IMR-90 (cell line): Measurements from ENCODE around the gene LAG3. TPM values are rescaled to one million over a fixed set of nuclear protein-coding genes. Genes with fewer than 3 reads are reported as not detected.

Experiments
- ATAC-seq: fragments of 200-7000 bp; cut with Tn5 transposase; 2 replicates; pipeline ENCODE4 v1.9.1; 2020; ENCODE audit warnings: low read depth, mild to moderate bottlenecking, moderate library complexity
- BruUV-seq: library from RNA; stranded (reverse); fragments of 400-500 nt; replicated peaks from 2 replicates; lab custom pipeline; 2021; lab: Mats Ljungman, UMichigan
- CTCF ChIA-PET: fragments of 300-600 bp; formaldehyde crosslinking; extraction: SDS; loops from one replicate; lab custom pipeline; 2021; ENCODE audit warnings: antibody characterized with exemption; lab: Yijun Ruan, JAX
- POLR2A ChIA-PET: fragments of 300-600 bp; sonication (Branson Sonifier 250); formaldehyde crosslinking; loops from one replicate; lab custom pipeline; 2022; ENCODE audit warnings: antibody characterized with exemption; ENCODE audit not compliant: unreplicated experiment; lab: Charles Lee
- DNase-seq: peaks from one replicate; pipeline ENCODE4 v3.0.0; 2013
- H2AFZ ChIP-seq: replicated peaks from 2 replicates; pipeline ENCODE3; 2013; ENCODE audit warnings: low read length, mild to moderate bottlenecking; ENCODE audit not compliant: poor library complexity
- H2AK5ac ChIP-seq: 2 replicates; pipeline ENCODE4 v1.6.1; 2013; ENCODE audit warnings: low read depth, low read length, inconsistent platforms
- H2AK9ac ChIP-seq: replicated peaks from 2 replicates; pipeline ENCODE3; 2013; ENCODE audit warnings: mild to moderate bottlenecking, low read depth, low read length, moderate library complexity; ENCODE audit not compliant: poor library complexity
- H2BK120ac ChIP-seq: 2 replicates; pipeline ENCODE4 v1.6.1; 2013; ENCODE audit warnings: low read depth, low read length, inconsistent platforms
- H2BK15ac ChIP-seq: 3 replicates; pipeline ENCODE4 v1.6.1; 2013; ENCODE audit warnings: low read depth, low read length, inconsistent platforms
- H2BK20ac ChIP-seq: 2 replicates; pipeline ENCODE4 v1.6.1; 2013; ENCODE audit warnings: low read depth, mild to moderate bottlenecking, inconsistent platforms, low read length, moderate library complexity
- H2BK5ac ChIP-seq: 2 replicates; pipeline ENCODE4 v1.6.1; 2013; ENCODE audit warnings: mild to moderate bottlenecking, low read depth, low read length, inconsistent platforms; ENCODE audit not compliant: poor library complexity, severe bottlenecking
- H3K14ac ChIP-seq: replicated peaks from 2 replicates; pipeline ENCODE4 v1.6.1; 2013; ENCODE audit warnings: low read depth, low read length, inconsistent platforms
- H3K18ac ChIP-seq: 2 replicates; pipeline ENCODE4 v1.6.1; 2013; ENCODE audit warnings: low read depth, low read length, control low read depth
- H3K23ac ChIP-seq: 2 replicates; pipeline ENCODE4 v1.6.1; 2013; ENCODE audit warnings: low read depth, low read length, inconsistent platforms
- H3K27ac ChIP-seq: 2 replicates; pipeline ENCODE4 v1.5.1; 2013; ENCODE audit warnings: mild to moderate bottlenecking, control low read depth, low read length; ENCODE audit not compliant: insufficient read depth
- H3K27me3 ChIP-seq: 2 replicates; pipeline ENCODE4 v1.6.1; 2013; ENCODE audit warnings: low read length; ENCODE audit not compliant: control insufficient read depth, insufficient read depth
- H3K36me3 ChIP-seq: 2 replicates; pipeline ENCODE4 v1.6.1; 2013; ENCODE audit warnings: low read length, mixed read lengths; ENCODE audit not compliant: control insufficient read depth, insufficient read depth
- H3K4ac ChIP-seq: 2 replicates; pipeline ENCODE4 v1.6.1; 2013; ENCODE audit warnings: low read depth, low read length, inconsistent platforms
- H3K4me1 ChIP-seq: 2 replicates; pipeline ENCODE4 v1.6.1; 2013; ENCODE audit warnings: low read length, mixed read lengths; ENCODE audit not compliant: control insufficient read depth, insufficient read depth
- H3K4me2 ChIP-seq: 2 replicates; pipeline ENCODE4 v1.6.1; 2013; ENCODE audit warnings: low read depth, mild to moderate bottlenecking, control low read depth, low read length, moderate library complexity
- H3K4me3 ChIP-seq: 2 replicates; pipeline ENCODE4 v1.5.1; 2013; ENCODE audit warnings: low read depth, mild to moderate bottlenecking, control low read depth, low read length, moderate library complexity; ENCODE audit not compliant: insufficient read depth
- H3K56ac ChIP-seq: 2 replicates; pipeline ENCODE4 v1.6.1; 2013; ENCODE audit warnings: low read length, inconsistent platforms; ENCODE audit not compliant: insufficient read depth; ENCODE audit errors: extremely low read depth
- H3K79me1 ChIP-seq, 2 experiments: 2 replicates each; pipeline ENCODE4 v1.6.1; 2013; ENCODE audit warnings: low read length in 2 of 2, inconsistent platforms in 1 of 2, low read depth in 1 of 2
- H3K9ac ChIP-seq: 2 replicates; pipeline ENCODE4 v1.6.1; 2013; ENCODE audit warnings: low read depth, low read length, control low read depth
- H3K9me1 ChIP-seq: 2 replicates; pipeline ENCODE4 v1.6.1; 2013; ENCODE audit warnings: low read length, inconsistent platforms; ENCODE audit not compliant: insufficient read depth
- H3K9me3 ChIP-seq: 2 replicates; pipeline ENCODE4 v1.6.1; 2013; ENCODE audit warnings: low read length; ENCODE audit not compliant: control insufficient read depth, insufficient read depth
- H4K20me1 ChIP-seq: 2 replicates; pipeline ENCODE4 v1.6.1; 2013; ENCODE audit warnings: low read length, inconsistent platforms; ENCODE audit not compliant: insufficient read depth
- H4K5ac ChIP-seq: 2 replicates; pipeline ENCODE4 v1.6.1; 2013; ENCODE audit warnings: mild to moderate bottlenecking, low read depth, low read length, control low read depth
- H4K8ac ChIP-seq, 2 experiments: 2 replicates each; pipeline ENCODE4 v1.6.1; 2013; ENCODE audit warnings: low read depth in 2 of 2, low read length in 2 of 2, control low read depth in 1 of 2, inconsistent platforms in 1 of 2
- H4K91ac ChIP-seq: 2 replicates; pipeline ENCODE4 v1.6.1; 2013; ENCODE audit warnings: low read depth, low read length, inconsistent platforms; ENCODE audit not compliant: insufficient read depth
- BHLHE40 ChIP-seq: fragments of 150-350 bp; IDR thresholded peaks from 2 replicates; pipeline ENCODE4 v1.6.1; 2016; ENCODE audit warnings: mild to moderate bottlenecking, low read depth, low read length
- CEBPB ChIP-seq: IDR thresholded peaks from 2 replicates; pipeline ENCODE4 v1.6.1; 2012; ENCODE audit warnings: low read depth, low read length, improper control_type of control experiment
- CHD1 ChIP-seq: IDR thresholded peaks from 2 replicates; pipeline ENCODE4 v1.6.1; 2012; ENCODE audit warnings: low read depth, low read length, improper control_type of control experiment
- ELK1 ChIP-seq: fragments of 150-350 bp; IDR thresholded peaks from 2 replicates; pipeline ENCODE4 v1.6.1; 2016; ENCODE audit warnings: low read depth, mild to moderate bottlenecking, low read length, moderate library complexity, borderline replicate concordance
- FOS ChIP-seq: fragments of 150-350 bp; IDR thresholded peaks from 2 replicates; pipeline ENCODE4 v1.6.1; 2016; ENCODE audit warnings: low read depth, low read length
- MAFK ChIP-seq: IDR thresholded peaks from 2 replicates; pipeline ENCODE4 v1.6.1; 2012; ENCODE audit warnings: low read depth, low read length, improper control_type of control experiment
- MAZ ChIP-seq: IDR thresholded peaks from 2 replicates; pipeline ENCODE4 v1.6.1; 2012; ENCODE audit warnings: low read depth, mild to moderate bottlenecking, low read length, improper control_type of control experiment, moderate library complexity, borderline replicate concordance
- MXI1 ChIP-seq: IDR thresholded peaks from 2 replicates; pipeline ENCODE4 v1.6.1; 2012; ENCODE audit warnings: low read depth, mild to moderate bottlenecking, low read length, moderate library complexity, borderline replicate concordance
- NFE2L2 ChIP-seq: fragments of 150-350 bp; IDR thresholded peaks from 2 replicates; pipeline ENCODE4 v1.6.1; 2016; ENCODE audit warnings: low read depth, mild to moderate bottlenecking, low read length
- POLR2A ChIP-seq: IDR thresholded peaks from 2 replicates; pipeline ENCODE4 v1.6.1; 2012; ENCODE audit warnings: mild to moderate bottlenecking, low read depth, low read length
- RAD21 ChIP-seq: IDR thresholded peaks from 2 replicates; pipeline ENCODE4 v1.6.1; 2012; ENCODE audit warnings: low read length, improper control_type of control experiment
- RCOR1 ChIP-seq: IDR thresholded peaks from 2 replicates; pipeline ENCODE4 v1.6.1; 2012; ENCODE audit warnings: mild to moderate bottlenecking, low read length, improper control_type of control experiment; ENCODE audit not compliant: insufficient replicate concordance
- RFX5 ChIP-seq: IDR thresholded peaks from 2 replicates; pipeline ENCODE4 v1.8.0; 2012; ENCODE audit warnings: low read depth, mild to moderate bottlenecking, low read length, moderate library complexity
- SMC3 ChIP-seq: fragments of 150-350 bp; IDR thresholded peaks from 2 replicates; pipeline ENCODE4 v1.6.1; 2016; ENCODE audit warnings: low read depth, mild to moderate bottlenecking, antibody characterized with exemption, low read length, moderate library complexity
- USF2 ChIP-seq: fragments of 150-350 bp; IDR thresholded peaks from 2 replicates; pipeline ENCODE4 v1.6.1; 2017; ENCODE audit warnings: mild to moderate bottlenecking, antibody characterized with exemption, low read length, low read depth
- WGBS, 2 experiments: methylation state at CpG; one replicate each; pipeline versions ENCODE4 v1.1.5 to v1.1.7; 2013; ENCODE audit warnings: missing lambda C conversion rate in 2 of 2; ENCODE audit not compliant: insufficient read length in 1 of 2; ENCODE audit errors: extremely low coverage in 2 of 2; 5-methylcytosine and 5-hydroxymethylcytosine counted together
- dilution Hi-C: fragments of 300-500 bp; cut with HindIII; formaldehyde crosslinking; loops from one replicate; pipeline ENCODE4 v1.14.3; 2018; ENCODE audit warnings: low sequenced_read_pairs; ENCODE audit not compliant: unreplicated experiment
- in situ Hi-C: fragments of 300-500 bp; cut with MboI; formaldehyde crosslinking; loops from 3 replicates; pipeline ENCODE4 v1.14.3; 2019; ENCODE audit warnings: low sequenced_read_pairs, inconsistent platforms, mixed read lengths
- intact Hi-C: fragments of 100-400 bp; cut with micrococcal nuclease; formaldehyde crosslinking; loops from 2 replicates; pipeline ENCODE4 v1.10.0; 2022
- polyA plus RNA-seq, 3 experiments: library from polyadenylated mRNA; depleted of rRNA; stranded (reverse); fragments of >200 nt; gene quantifications; 2 replicates each; pipeline ENCODE4 v1.2.3, GENCODE V29; 2012; ENCODE audit warnings: low replicate concordance in 1 of 3
- total RNA-seq: library from RNA; depleted of rRNA; stranded (reverse); fragments of >200 nt; gene quantifications from 2 replicates; pipeline ENCODE4 v1.2.3, GENCODE V29; 2012

The LAG3 gene
- total and polyA plus RNA-seq, 2 of the 4 experiments (the other 2 are of a cell fraction): 0.41 TPM; not detected in 1

- Histone ChIP-seq H4K8ac (peak within 1 kb of the TSS; percentile 98 to 100), H2BK15ac (peak within 1 kb of the TSS; percentile 84; the same call in 1 of the 3 replicates), H4K20me1 (no peaks in the 10 kb centered on the region), H4K91ac (peak within 1 kb of the TSS; percentile 95), H2AFZ (peak within 1 kb of the TSS; percentile 97), H3K4me2 (peak within 1 kb of the TSS; percentile 96), H2BK5ac (peak within 1 kb of the TSS; percentile 79), H4K5ac (peak within 1 kb of the TSS; percentile 95), H2BK120ac (peak within 1 kb of the TSS; percentile 88), H3K56ac (peak within 1 kb of the TSS; percentile 87), H3K4me3 (peak within 1 kb of the TSS; percentile 51), H3K27me3 (no peaks in the 10 kb centered on the region), H3K18ac (peak within 1 kb of the TSS; percentile 55), H3K9me3 (no peaks in the 10 kb centered on the region), H2AK9ac (peak within 1 kb of the TSS; percentile 99), H3K79me1 (peaks cover 25 to 34% of the 10 kb centered on the region in 2 experiments), H3K14ac (peak within 1 kb of the TSS; percentile 98), H3K9ac (peak within 1 kb of the TSS; percentile 75), H3K4ac (peak within 1 kb of the TSS; percentile 97), H3K4me1 (0 out of 2 replicates have a peak, but pooled peaks cover 2% of the 10 kb centered on the region), H3K9me1 (peaks cover 2% of the 10 kb centered on the region; the same call in 1 of the 2 replicates), H3K27ac (peak within 1 kb of the TSS; percentile 71), H2AK5ac (peak within 1 kb of the TSS; percentile 96), H3K36me3 (peaks cover 13% of the 10 kb centered on the region), H2BK20ac (peak within 1 kb of the TSS; percentile 50), H3K23ac (peak within 1 kb of the TSS; percentile 95)
- peak; percentile 99 for ATAC-seq
- POLR2A ChIA-PET: interaction anchor here (0.5 to 1.8 kb wide), 6 partner anchors 9 to 190 kb away, joined by 3 to 18 read pairs (median 8); partner anchors contain the start of genes GAPDH and ZNF384
- CTCF ChIA-PET: interaction anchor here (1.0 to 1.1 kb wide), 3 partner anchors 14 to 104 kb away, joined by 3 read pairs; partner anchors contain the start of genes P3H3 and ZNF384
- WGBS, 2 experiments: 0% methylated on average over 22 of the region's 49 CpGs; no CpG with 5 or more reads in 1 of the 2 experiments
- no TSS peak for BruUV-seq
- dilution Hi-C loops: no loop called here
- intact Hi-C loops: loop anchor here (1.0 kb wide), 1 partner anchor 35 kb away; the partner anchor contains the start of gene ZNF384
- peak; percentile 98 for DNase-seq
- in situ Hi-C loops: no loop called here
- TF ChIP-seq RFX5 (no peak), RAD21 (no peak), POLR2A (peak; percentile 84), RCOR1 (no peak), BHLHE40 (peak; percentile 80), MXI1 (peak; percentile 94; the same call in 1 of the 2 replicates), ELK1 (no peak), MAZ (peak; percentile 75; the same call in 1 of the 2 replicates), NFE2L2 (no peak), CEBPB (no peak), SMC3 (no peak), MAFK (no peak), FOS (no peak), USF2 (peak; percentile 98), CHD1 (0 out of 2 replicates have a peak, but pooled peaks have one; percentile 54)
Observed at GRCh38 chr12:6723607-6724408, 48.5 kb upstream of the LAG3 start, which contains the start of gene COPS7A. TSS of gene COPS7A (plus strand) at chr12:6724046. CDS start at chr12:6724657, 611 bp downstream.
